HCT116 (cell line): ENCODE measurements around the gene FURIN.
"Not testable (repeated sequence)": the region's sequence is repeated elsewhere in the genome, so short reads cannot be mapped to it uniquely, and the experiment has no call there.

Experiments used
- ATF3 ChIP-seq: IDR thresholded peaks from 2 replicates; pipeline ENCODE4 v1.6.1; 2012
- CEBPB ChIP-seq: IDR thresholded peaks from 2 replicates; pipeline ENCODE4 v1.6.1; 2012; ENCODE audit warnings: low read depth
- EGR1 ChIP-seq: IDR thresholded peaks from 2 replicates; pipeline ENCODE4 v1.6.1; 2012; ENCODE audit warnings: low read depth
- EZH2 ChIP-seq: fragments of 200-600 bp; sonication (generic); IDR thresholded peaks from 2 replicates; pipeline ENCODE4 v1.6.1; 2017; ENCODE audit warnings: antibody characterized with exemption, mixed run types
- EZH2phosphoT487 ChIP-seq: fragments of 200-600 bp; IDR thresholded peaks from 2 replicates; pipeline ENCODE4 v1.6.1; 2018; ENCODE audit warnings: antibody characterized with exemption, borderline replicate concordance
- JUND ChIP-seq: IDR thresholded peaks from 2 replicates; pipeline ENCODE4 v1.6.1; 2012
- MAX ChIP-seq: IDR thresholded peaks from 2 replicates; pipeline ENCODE4 v1.6.1; 2012
- POLR2A ChIP-seq: IDR thresholded peaks from 2 replicates; pipeline ENCODE4 v1.7.0; 2011; ENCODE audit warnings: borderline replicate concordance; ENCODE audit not compliant: insufficient read depth, insufficient read length; ENCODE audit errors: extremely low read depth
- POLR2AphosphoS5 ChIP-seq: IDR thresholded peaks from 2 replicates; pipeline ENCODE4 v1.6.1; 2011; ENCODE audit warnings: mild to moderate bottlenecking, low read depth, low read length, moderate library complexity
- REST ChIP-seq: IDR thresholded peaks from 2 replicates; pipeline ENCODE4 v1.6.1; 2012; ENCODE audit warnings: low read depth
- SRF ChIP-seq: IDR thresholded peaks from 2 replicates; pipeline ENCODE4 v1.6.1; 2012; ENCODE audit warnings: low read depth
- YY1 ChIP-seq: IDR thresholded peaks from 2 replicates; pipeline ENCODE4 v1.6.1; 2011; ENCODE audit warnings: low read length, low read depth, moderate library complexity, mild to moderate bottlenecking; ENCODE audit not compliant: insufficient replicate concordance; ENCODE audit errors: extremely low read depth
- ZBTB33 ChIP-seq: IDR thresholded peaks from 2 replicates; pipeline ENCODE4 v1.6.1; 2011; ENCODE audit warnings: mild to moderate bottlenecking, low read length, moderate library complexity; ENCODE audit not compliant: insufficient replicate concordance; ENCODE audit errors: extremely low read depth
- TF ChIP-seq, protein P1 (sequence below), 3 experiments: fragments of 200-600 bp in 1 of 3; sonication (generic) in 1 of 3; IDR thresholded peaks in 2 of 3; conservative IDR thresholded peaks in 1 of 3; 2 replicates each; pipeline ENCODE4 v1.5.1; 2012 to 2017; ENCODE audit warnings: low read depth in 2 of 3, low read length in 2 of 3, antibody characterized with exemption in 1 of 3, borderline replicate concordance in 1 of 3, control low read depth in 1 of 3, mild to moderate bottlenecking in 1 of 3, mixed read lengths in 1 of 3, mixed run types in 1 of 3, moderate library complexity in 1 of 3; ENCODE audit not compliant: insufficient read depth in 1 of 3

DNA sequence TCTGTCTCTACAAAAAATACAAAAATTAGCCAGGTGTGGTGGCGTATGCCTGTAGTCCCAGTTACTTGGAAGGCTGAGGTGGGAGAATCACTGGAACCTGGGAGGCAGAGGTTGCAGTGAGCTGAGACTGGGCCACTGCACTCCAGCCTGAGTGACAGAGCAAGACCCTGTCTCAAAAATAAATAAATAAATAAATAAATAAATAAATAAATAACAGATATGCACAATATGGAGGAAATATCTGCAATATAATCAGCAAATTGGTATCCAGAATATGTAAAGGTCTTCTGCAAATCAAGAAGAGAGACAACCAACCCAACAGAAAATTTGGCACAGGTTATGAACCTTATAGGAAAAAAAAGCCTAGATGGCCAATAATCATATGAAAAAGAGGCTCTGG lies 19.0 kb upstream of the FURIN start:
- TF ChIP-seq, protein P1, sequence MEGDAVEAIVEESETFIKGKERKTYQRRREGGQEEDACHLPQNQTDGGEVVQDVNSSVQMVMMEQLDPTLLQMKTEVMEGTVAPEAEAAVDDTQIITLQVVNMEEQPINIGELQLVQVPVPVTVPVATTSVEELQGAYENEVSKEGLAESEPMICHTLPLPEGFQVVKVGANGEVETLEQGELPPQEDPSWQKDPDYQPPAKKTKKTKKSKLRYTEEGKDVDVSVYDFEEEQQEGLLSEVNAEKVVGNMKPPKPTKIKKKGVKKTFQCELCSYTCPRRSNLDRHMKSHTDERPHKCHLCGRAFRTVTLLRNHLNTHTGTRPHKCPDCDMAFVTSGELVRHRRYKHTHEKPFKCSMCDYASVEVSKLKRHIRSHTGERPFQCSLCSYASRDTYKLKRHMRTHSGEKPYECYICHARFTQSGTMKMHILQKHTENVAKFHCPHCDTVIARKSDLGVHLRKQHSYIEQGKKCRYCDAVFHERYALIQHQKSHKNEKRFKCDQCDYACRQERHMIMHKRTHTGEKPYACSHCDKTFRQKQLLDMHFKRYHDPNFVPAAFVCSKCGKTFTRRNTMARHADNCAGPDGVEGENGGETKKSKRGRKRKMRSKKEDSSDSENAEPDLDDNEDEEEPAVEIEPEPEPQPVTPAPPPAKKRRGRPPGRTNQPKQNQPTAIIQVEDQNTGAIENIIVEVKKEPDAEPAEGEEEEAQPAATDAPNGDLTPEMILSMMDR (IDR thresholded peaks at IDR 0.05 in 2 of 3, conservative IDR thresholded peaks at IDR 0.05 in 1 of 3; ENCODE audit: borderline replicate concordance in 1 of 3, insufficient read depth in 1 of 3, low read depth in 2 of 3, low read length in 2 of 3) = not testable (repeated sequence)
- TF ChIP-seq EZH2, POLR2A, MAX, REST, CEBPB, JUND, POLR2AphosphoS5, EGR1, YY1, EZH2phosphoT487, SRF, ZBTB33, ATF3: not testable (repeated sequence)
